Hindlimb muscle (tissue), 1 donor: ENCODE data around the gene GNB3. TPM values are rescaled to one million over a fixed set of nuclear protein-coding genes. Genes with fewer than 3 reads are reported as not detected.
"Not testable (repeated sequence)": the region's sequence is repeated elsewhere in the genome, so short reads cannot be mapped to it uniquely, and the experiment has no call there.

ENCODE experiments used
- DNase-seq: peaks from one replicate; pipeline ENCODE4 v3.0.0-alpha.2; 2013
- polyA plus RNA-seq: library from polyadenylated mRNA; unstranded; fragments of 120-200 nt; gene quantifications from one replicate; pipeline ENCODE4 v1.2.1, GENCODE V29; 2013; ENCODE audit not compliant: insufficient read length

GNB3 gene
- polyA plus RNA-seq, 1 donor = 32.6 TPM

- DNase-seq = no peak
Measured at GRCh38 chr12:6883683-6884082, 43.0 kb downstream of the GNB3 start.

DNA sequence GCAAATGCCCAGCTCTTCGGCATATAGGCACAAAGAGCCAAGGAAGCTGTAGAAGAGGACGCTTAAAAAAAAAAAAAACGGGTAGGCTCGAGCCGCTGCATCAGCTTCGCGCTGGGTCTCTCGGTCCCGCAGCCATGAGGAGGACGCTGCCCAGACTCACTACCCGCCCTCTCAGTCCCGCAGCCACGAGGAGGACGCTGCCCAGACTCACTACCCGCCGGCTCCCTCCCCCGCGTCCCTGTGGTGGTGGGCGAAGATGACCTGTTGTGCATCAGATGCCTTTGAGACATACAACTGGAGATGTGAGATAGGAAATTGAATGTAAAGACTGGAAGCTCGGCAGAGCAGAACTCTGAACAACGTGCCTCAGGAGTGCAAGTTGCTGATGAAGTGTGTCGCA, 43.8 kb downstream of the GNB3 start:
- no peak for DNase-seq

GRCh38 chr12:6886206-6886999, 45.7 kb downstream of the GNB3 start:
- DNase-seq = not testable (repeated sequence)

GRCh38 chr12:6887460-6887859, 46.7 kb downstream of the GNB3 start:
- no peak for DNase-seq

- DNase-seq = no peak
Measured at GRCh38 chr12:6888360-6888759, 47.6 kb downstream of the GNB3 start.

- DNase-seq = not testable (repeated sequence)
Measured at GRCh38 chr12:6888794-6889193, 48.1 kb downstream of the GNB3 start.

DNA sequence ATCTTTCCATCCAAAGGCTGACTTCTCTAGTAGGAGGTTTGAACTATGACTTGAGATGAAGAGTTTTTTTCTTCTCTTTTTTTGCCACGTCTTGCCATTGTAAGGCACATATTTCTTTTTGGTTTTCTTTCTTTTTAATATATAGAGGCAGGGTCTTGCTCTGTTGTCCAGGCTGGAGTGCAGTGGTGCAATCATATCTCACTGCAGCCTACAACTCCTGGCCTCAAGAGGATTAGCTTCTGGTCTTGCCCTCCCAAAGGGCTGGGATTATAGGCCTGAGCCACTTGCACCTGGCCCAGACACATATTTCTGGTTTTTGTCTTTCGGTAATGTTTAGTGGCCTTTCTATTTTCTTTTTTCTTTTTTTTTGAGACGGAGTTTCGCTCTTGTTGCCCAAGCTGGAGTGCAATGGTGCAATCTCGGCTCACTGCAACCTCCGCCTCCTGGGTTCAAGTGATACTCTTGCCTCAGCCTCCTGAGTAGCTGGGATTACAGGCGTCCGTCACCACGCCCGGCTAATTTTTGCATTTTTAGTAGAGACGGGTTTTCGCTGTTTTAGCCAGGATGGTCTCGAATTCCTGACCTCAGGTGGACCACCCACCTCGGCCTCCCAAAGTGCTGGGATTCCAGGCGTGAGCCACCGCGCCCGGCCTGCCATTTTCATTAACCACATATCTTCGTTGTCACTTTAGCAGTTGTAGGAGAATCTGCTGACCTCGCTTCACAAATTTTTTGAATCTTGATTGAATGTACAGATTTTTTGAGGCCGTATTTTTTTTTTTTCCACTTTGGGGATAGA, 49.2 kb downstream of the GNB3 start:
- DNase-seq = not testable (repeated sequence)

DNA sequence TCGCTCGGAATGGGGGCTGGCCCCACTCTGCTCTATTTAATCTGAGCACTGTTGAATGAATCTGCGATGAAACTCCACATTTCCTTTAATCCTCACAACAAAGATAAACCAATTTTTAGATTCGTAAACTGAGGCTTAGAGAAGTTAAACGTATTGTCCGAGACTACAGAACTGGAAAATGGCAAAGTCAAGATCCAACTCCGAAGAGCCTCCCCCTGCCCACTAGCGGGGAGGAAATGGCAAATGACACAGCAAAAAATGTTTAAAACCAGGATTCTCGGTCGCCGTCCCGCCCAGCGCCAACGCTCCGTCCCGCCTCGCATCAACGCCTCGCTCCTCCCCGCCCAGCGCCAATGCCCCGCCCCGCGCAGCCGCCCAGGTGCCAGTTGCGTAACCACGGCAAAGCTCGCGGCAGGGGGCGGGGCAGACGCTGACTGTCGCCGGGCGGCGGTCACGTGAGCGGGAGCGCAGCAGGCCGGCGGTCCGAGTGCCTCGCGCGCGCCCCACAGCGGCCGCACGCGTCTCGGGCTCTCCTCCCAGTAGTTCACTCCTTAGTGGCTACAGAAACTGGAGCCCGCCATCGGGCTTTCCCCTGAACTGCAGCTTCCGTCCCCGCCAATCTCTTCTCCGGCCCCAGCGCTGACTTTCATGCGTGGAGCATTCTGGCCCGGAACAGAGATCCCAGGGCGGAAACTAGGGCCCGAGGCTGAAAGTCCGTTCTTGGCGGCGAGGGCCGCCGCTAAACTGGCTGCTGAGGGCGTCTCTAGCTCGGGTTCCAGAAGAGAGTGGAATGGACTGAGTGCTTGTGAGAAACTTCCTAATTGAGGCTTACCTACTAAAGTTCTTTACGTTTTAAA, 50.3 kb downstream of the GNB3 start:
- peak; percentile 99 for DNase-seq

GRCh38 chr12:6891646-6892001, 50.9 kb downstream of the GNB3 start:
- no peak for DNase-seq

DNA sequence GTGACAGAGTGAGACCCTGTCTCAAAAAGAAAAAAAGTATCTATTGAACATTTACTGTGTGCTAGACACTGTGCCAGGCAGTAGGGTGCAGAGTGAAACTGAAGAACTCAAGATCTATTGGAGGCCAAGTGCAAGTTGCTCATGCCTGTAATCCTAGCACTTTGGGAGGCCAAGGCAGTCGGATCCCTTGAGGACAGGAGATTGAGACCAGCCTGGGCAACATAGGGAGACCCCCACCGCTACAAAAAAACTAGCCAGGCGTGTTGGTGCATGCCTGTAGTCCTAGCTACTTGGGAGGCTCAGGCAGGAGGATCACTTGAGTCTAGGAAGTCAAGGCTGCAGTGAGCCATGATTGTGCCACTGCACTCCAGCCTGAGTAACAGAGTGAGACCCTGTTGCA, 52.0 kb downstream of the GNB3 start:
- not testable (repeated sequence) for DNase-seq

GRCh38 chr12:6894321-6894720, 53.6 kb downstream of the GNB3 start:
- DNase-seq = no peak

Other genes starting within 250 kb of the GNB3 start
- gene CHD4, start 233.5 kb upstream of the GNB3 start, polyA plus RNA-seq = 174 TPM
- gene LPAR5, start 205.0 kb upstream of the GNB3 start, polyA plus RNA-seq = 2.4 TPM
- gene ACRBP, start 193.5 kb upstream of the GNB3 start, polyA plus RNA-seq = 2.9 TPM
- gene ING4, start 177.8 kb upstream of the GNB3 start, polyA plus RNA-seq = 47.6 TPM
- gene ZNF384, start 151.6 kb upstream of the GNB3 start, polyA plus RNA-seq = 50.4 TPM
- 2.4 TPM for gene PIANP, start 140.1 kb upstream of the GNB3 start, polyA plus RNA-seq
- gene COPS7A, start 116.9 kb upstream of the GNB3 start, polyA plus RNA-seq = 65.7 TPM
- 134 TPM for gene MLF2, start 87.8 kb upstream of the GNB3 start, polyA plus RNA-seq
- 373 TPM for gene PTMS, start 74.6 kb upstream of the GNB3 start, polyA plus RNA-seq
- 0.80 TPM for gene LAG3, start 68.4 kb upstream of the GNB3 start, polyA plus RNA-seq
- gene CD4, start 51.4 kb upstream of the GNB3 start, polyA plus RNA-seq = 11.1 TPM
- gene GPR162, start 19.1 kb upstream of the GNB3 start, polyA plus RNA-seq = 17.6 TPM
- gene P3H3, start 12.5 kb upstream of the GNB3 start, polyA plus RNA-seq = 29.7 TPM
- 16.7 TPM for gene CDCA3, start 10.4 kb downstream of the GNB3 start, polyA plus RNA-seq
- 66.9 TPM for gene USP5, start 11.2 kb downstream of the GNB3 start, polyA plus RNA-seq
- gene TPI1, start 26.6 kb downstream of the GNB3 start, polyA plus RNA-seq = 1,016 TPM
- gene SPSB2, start 32.4 kb downstream of the GNB3 start, polyA plus RNA-seq = 5.9 TPM
- gene LRRC23, start 63.9 kb downstream of the GNB3 start, polyA plus RNA-seq = 9.3 TPM
- 4.8 TPM for gene ENO2, start 73.7 kb downstream of the GNB3 start, polyA plus RNA-seq
- 91.2 TPM for gene ATN1, start 87.0 kb downstream of the GNB3 start, polyA plus RNA-seq
- gene RNU7-1, start 102.9 kb downstream of the GNB3 start, polyA plus RNA-seq = not detected
- gene C12orf57, start 103.1 kb downstream of the GNB3 start, polyA plus RNA-seq = 148 TPM
- 6.8 TPM for gene PTPN6, start 110.4 kb downstream of the GNB3 start, polyA plus RNA-seq
- gene PHB2, start 129.7 kb downstream of the GNB3 start, polyA plus RNA-seq = 307 TPM
- 26.6 TPM for gene EMG1, start 130.0 kb downstream of the GNB3 start, polyA plus RNA-seq
- gene LPCAT3, start 177.6 kb downstream of the GNB3 start, polyA plus RNA-seq = 18.6 TPM
- gene C1S, start 219.8 kb downstream of the GNB3 start, polyA plus RNA-seq = 138 TPM